Tibial nerve (tissue), 4 donors: Measurements from ENCODE around the gene METRNL. TPM values are rescaled to one million over a fixed set of nuclear protein-coding genes. Genes with fewer than 3 reads are reported as not detected.

Source experiments
- DNase-seq, 2 donors: peaks; one replicate each; pipeline ENCODE4 v3.0.0-alpha.2; 2019; ENCODE audit warnings: low spot score in 2 of 2
- H3K27ac ChIP-seq, 4 donors: fragments of 200-600 bp; sonication (generic) in 3 of 4; one replicate each; pipeline ENCODE4 v1.5.1; 2017 to 2019; ENCODE audit warnings: mild to moderate bottlenecking in 1 of 4
- H3K27me3 ChIP-seq, 2 donors: fragments of 200-600 bp; sonication (generic) in 1 of 2; one replicate each; pipeline versions ENCODE4 v1.5.1 to v1.6.0; 2017 to 2019
- H3K36me3 ChIP-seq, 3 donors: fragments of 200-600 bp; sonication (generic); one replicate each; pipeline ENCODE4 v1.5.1; 2018 to 2019
- H3K4me1 ChIP-seq, 4 donors: fragments of 200-600 bp; sonication (generic) in 3 of 4; one replicate each; pipeline ENCODE4 v1.5.1; 2017 to 2019
- H3K4me3 ChIP-seq, 4 donors: fragments of 200-600 bp; sonication (generic) in 3 of 4; one replicate each; pipeline ENCODE4 v1.5.1; 2017 to 2019; ENCODE audit warnings: mild to moderate bottlenecking in 1 of 4, moderate library complexity in 1 of 4
- H3K9me3 ChIP-seq, 4 donors: fragments of 200-600 bp; sonication (generic) in 3 of 4; one replicate each; pipeline ENCODE4 v1.5.1; 2017 to 2019
- CTCF ChIP-seq, 5 experiments: fragments of 200-600 bp in 3 of 5; fragments of 450-650 bp in 2 of 5; sonication (generic) in 3 of 5; IDR thresholded peaks; one replicate each; pipeline ENCODE4 v1.5.1; 2016 to 2019; ENCODE audit warnings: antibody characterized with exemption in 5 of 5, mild to moderate bottlenecking in 3 of 5, moderate library complexity in 2 of 5
- EP300 ChIP-seq, 2 donors: sonication (generic); formaldehyde crosslinking; IDR thresholded peaks; one replicate each; pipeline ENCODE4 v1.6.1; 2017; ENCODE audit warnings: antibody characterized with exemption in 2 of 2, mild to moderate bottlenecking in 1 of 2
- POLR2A ChIP-seq, 2 donors: fragments of 450-650 bp; IDR thresholded peaks; one replicate each; pipeline ENCODE4 v1.6.1; 2017; ENCODE audit warnings: antibody characterized with exemption in 2 of 2, mild to moderate bottlenecking in 2 of 2, moderate library complexity in 2 of 2
- WGBS, 2 donors: methylation state at CpG; one replicate each; pipeline ENCODE4 v1.1.5; 2018; 5-methylcytosine and 5-hydroxymethylcytosine counted together
- total RNA-seq, 4 donors: library from RNA; depleted of rRNA; stranded (reverse); fragments of >200 nt; gene quantifications; one replicate each; pipeline ENCODE4 v1.1.0, GENCODE V29; 2016

The METRNL gene
- total RNA-seq, 4 donors from 2014 or later, result 112 to 162 (median 147) TPM

- H3K9me3 ChIP-seq, result no peaks in the 10 kb centered on the region
- H3K27me3 ChIP-seq, result no peaks in the 10 kb centered on the region
- H3K4me1 ChIP-seq, result peaks cover 0 to 55% (median 46%) of the 10 kb centered on the region in 4 donors
- H3K27ac ChIP-seq, result peak overlapping the region; percentile 91 to 97 (median 95)
- TF ChIP-seq CTCF (IDR thresholded peaks at IDR 0.05), result peak in 1 of 5 experiments; percentile 10
- TF ChIP-seq POLR2A (IDR thresholded peaks at IDR 0.05), result no peak
- no peak for DNase-seq
- H3K36me3 ChIP-seq, result peaks cover 0 to 6% (median 0%) of the 10 kb centered on the region in 3 donors
- WGBS, 2 donors, result 0% methylated on average over 12 to 15 of the region's 127 CpGs
- peak overlapping the region; percentile 7 to 96 (median 70) for H3K4me3 ChIP-seq
Measured at GRCh38 chr17:83079766-83080578, 563 bp downstream of the METRNL start.

- H3K36me3 ChIP-seq, result peaks cover 0 to 11% (median 0%) of the 10 kb centered on the region in 3 donors
- peaks cover 0 to 60% (median 50%) of the 10 kb centered on the region in 4 donors for H3K4me1 ChIP-seq
- H3K9me3 ChIP-seq, result no peaks in the 10 kb centered on the region
- no peaks in the 10 kb centered on the region for H3K27me3 ChIP-seq
- 0% methylated on average over 22 to 29 of the region's 44 CpGs for WGBS, 2 donors
- TF ChIP-seq EP300 (IDR thresholded peaks at IDR 0.05) (no peak), CTCF (IDR thresholded peaks at IDR 0.05) (no peak), POLR2A (IDR thresholded peaks at IDR 0.05) (no peak)
- peak overlapping the region; percentile 62 to 96 (median 84) for H3K4me3 ChIP-seq
- H3K27ac ChIP-seq, result peak overlapping the region; percentile 91 to 97 (median 95)
- no peak for DNase-seq
Measured at GRCh38 chr17:83080579-83080857, 1.1 kb downstream of the METRNL start.

GRCh38 chr17:83080858-83081683 is 1.7 kb downstream of the METRNL start:
- peak overlapping the region; percentile 91 to 97 (median 95) for H3K27ac ChIP-seq
- DNase-seq, result no peak
- peaks cover 0 to 66% (median 56%) of the 10 kb centered on the region in 4 donors for H3K4me1 ChIP-seq

GRCh38 chr17:83081684-83082201 is 2.3 kb downstream of the METRNL start:
- Histone ChIP-seq H3K36me3 (peaks cover 0 to 23% (median 0%) of the 10 kb centered on the region in 3 donors), H3K27me3 (no peaks in the 10 kb centered on the region), H3K27ac (peak overlapping the region; percentile 91 to 97 (median 95)), H3K9me3 (no peaks in the 10 kb centered on the region), H3K4me3 (peak overlapping the region; percentile 62 to 96 (median 84)), H3K4me1 (peaks cover 0 to 73% (median 59%) of the 10 kb centered on the region in 4 donors)
- DNase-seq, result peak in 1 of 2 donors; percentile 64
- 34 to 48% methylated on average over 13 to 20 of the region's 23 CpGs for WGBS, 2 donors
- TF ChIP-seq CTCF (IDR thresholded peaks at IDR 0.05) (no peak), POLR2A (IDR thresholded peaks at IDR 0.05) (peak; percentile 35 to 46), EP300 (IDR thresholded peaks at IDR 0.05) (peak in 1 of 2 donors; percentile 52)

More at GRCh38 chr17:83080858-83081683, 1.7 kb downstream of the METRNL start:
- H3K36me3 ChIP-seq, result peaks cover 0 to 17% (median 0%) of the 10 kb centered on the region in 3 donors
- H3K4me3 ChIP-seq, result peak overlapping the region; percentile 62 to 96 (median 84)
- no peaks in the 10 kb centered on the region for H3K27me3 ChIP-seq
- 0 to 8% methylated on average over 21 to 32 of the region's 91 CpGs for WGBS, 2 donors
- TF ChIP-seq POLR2A (IDR thresholded peaks at IDR 0.05) (peak in 1 of 2 donors; percentile 19), EP300 (IDR thresholded peaks at IDR 0.05) (peak in 1 of 2 donors; percentile 2), CTCF (IDR thresholded peaks at IDR 0.05) (no peak)
- no peaks in the 10 kb centered on the region for H3K9me3 ChIP-seq
